Endometrium (tissue), 2 donors: Measurements from ENCODE around the gene RASL10B.

Source experiments
- FAIRE-seq: peaks from 2 replicates; lab custom pipeline; 2012; peaks lifted over from hg19 to GRCh38; lab: Jason Lieb, UNC
- donor health status: control.
- donor health status: control.

Gene RASL10B

DNA sequence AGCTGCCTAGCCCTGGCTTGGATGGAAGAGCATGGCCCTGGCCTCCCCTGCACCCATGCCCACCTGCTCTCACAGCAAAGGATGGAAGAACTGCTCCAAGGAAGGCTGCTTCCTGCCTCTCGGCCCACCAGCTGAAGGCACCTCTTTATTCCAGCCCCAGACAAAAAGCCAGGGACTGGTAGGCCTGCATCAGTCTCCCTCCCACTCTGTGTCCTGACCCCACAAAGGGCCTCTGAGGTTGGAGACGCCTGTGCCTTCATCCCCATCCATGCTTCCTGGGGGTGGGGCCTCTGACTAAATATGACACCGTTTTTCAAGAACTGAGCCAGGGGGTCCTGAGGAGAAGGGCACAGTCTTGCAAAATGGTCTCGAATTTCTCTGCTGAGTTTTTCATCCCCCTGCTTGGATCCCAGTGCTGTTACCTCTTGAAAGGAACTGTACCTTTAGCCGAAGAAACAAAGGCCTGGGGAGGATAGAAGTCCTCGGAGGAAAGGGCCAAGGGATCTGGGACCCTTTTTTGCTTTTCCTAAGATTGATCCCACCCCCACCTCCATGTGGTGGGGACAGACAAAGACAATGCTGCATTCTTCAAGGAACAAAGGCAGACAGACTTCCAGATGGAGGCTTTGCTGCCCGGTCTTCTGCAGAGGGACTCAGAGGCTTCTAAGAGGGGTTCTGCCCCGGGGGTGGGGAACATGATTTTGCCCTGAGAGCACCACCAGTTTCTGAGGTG is 34.5 kb downstream of the RASL10B start:
- FAIRE-seq = no peak

DNA sequence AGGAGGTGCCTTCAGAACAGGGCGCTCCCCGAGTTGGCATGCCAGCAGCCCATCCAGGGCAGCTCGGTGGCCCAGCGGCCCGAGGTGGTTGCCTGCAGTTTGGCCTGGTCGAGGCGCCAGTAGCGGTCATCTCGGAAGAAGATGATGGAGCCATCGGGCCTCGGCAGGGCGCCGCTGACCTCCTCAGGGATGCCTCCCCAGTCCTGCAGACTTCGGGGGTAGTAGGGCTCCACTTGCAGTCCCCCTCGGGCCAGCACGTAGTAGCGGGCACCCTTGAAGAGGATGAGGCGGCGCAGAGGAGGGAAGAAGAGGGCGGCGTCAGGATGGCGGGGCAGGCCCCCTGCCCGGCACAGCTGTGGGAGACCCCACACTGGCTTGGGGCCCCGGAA is 35.0 kb downstream of the RASL10B start:
- no peak for FAIRE-seq

GRCh38 chr17:35766903-35767510 is 35.6 kb downstream of the RASL10B start:
- no peak for FAIRE-seq

DNA sequence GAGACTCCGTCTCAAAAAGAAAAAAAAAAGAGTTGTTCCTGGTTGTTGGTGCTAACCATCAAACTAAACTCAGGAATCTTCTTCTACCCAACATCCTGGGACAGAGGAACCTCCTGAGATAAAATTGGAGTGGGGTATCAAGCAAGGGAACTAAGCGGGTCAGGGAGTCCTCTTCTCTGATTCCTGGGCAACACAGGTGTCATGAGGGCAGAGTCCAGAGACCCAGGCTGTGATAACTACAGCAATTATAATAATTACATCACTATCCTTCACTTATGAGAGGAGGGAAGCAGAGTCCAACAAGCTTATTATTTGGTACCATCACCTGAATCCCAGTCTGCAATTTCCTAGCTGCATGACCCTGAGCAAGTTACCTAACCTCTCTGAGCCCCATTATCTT is 37.4 kb downstream of the RASL10B start:
- no peak for FAIRE-seq

DNA sequence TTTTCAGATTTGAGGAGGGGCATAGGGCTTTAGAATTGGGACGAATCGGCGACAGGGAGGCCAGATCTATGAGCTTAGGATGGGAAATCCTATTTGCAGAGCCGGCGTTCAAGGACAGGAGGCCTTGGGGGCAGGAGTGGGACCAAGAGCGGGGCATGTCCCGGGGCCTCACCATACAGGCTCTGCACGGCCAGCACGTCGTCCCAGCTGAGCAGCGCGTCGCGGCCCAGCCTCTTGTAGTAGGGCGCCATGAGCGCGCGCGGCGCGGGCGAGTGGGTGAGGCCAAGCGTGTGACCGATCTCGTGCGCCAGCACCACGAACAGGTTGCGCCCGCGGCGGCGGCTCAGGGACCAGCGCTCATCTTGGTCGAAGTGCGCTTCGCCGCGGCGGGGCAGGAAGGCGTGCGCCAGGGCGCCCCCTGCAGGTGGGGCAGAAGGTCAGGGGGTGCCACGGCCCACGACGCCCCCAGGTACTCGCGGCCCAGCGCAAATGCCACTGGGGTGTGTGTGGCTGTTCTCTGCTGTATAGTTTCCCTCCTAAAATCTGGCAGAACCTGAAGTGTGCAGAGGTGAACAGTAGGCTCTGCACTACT is 38.6 kb downstream of the RASL10B start:
- FAIRE-seq = no peak

- no peak for FAIRE-seq
These were observed 41.7 kb downstream of the RASL10B start for GRCh38 chr17:35773129-35773528.

GRCh38 chr17:35773679-35774425 is 42.4 kb downstream of the RASL10B start:
- FAIRE-seq = no peak

- no peak for FAIRE-seq
These were observed 43.1 kb downstream of the RASL10B start for GRCh38 chr17:35774499-35774898.

DNA sequence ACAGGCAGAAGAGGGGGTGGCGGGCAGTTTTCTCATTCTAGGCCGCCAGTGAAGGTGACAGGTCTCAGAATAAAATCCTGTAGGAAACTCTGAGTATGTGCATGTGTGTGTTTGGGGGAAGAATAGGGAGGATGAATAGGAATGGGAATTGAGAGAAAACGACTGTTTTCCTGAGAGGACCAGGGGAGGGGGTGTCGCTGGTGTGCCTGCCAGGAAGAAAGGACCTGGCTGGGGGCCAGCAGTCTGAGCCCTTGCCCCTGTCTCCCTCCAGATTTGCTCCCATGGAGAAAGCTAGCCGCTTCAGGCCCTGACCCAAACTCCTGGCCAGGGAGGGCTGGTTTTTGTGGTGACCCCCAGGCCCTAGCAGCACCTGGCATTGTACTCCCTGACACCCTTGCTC is 43.6 kb downstream of the RASL10B start:
- FAIRE-seq = no peak

- FAIRE-seq = no peak
These were observed 44.1 kb downstream of the RASL10B start for GRCh38 chr17:35775583-35775982.

GRCh38 chr17:35778641-35779196 is 47.3 kb downstream of the RASL10B start:
- no peak for FAIRE-seq

DNA sequence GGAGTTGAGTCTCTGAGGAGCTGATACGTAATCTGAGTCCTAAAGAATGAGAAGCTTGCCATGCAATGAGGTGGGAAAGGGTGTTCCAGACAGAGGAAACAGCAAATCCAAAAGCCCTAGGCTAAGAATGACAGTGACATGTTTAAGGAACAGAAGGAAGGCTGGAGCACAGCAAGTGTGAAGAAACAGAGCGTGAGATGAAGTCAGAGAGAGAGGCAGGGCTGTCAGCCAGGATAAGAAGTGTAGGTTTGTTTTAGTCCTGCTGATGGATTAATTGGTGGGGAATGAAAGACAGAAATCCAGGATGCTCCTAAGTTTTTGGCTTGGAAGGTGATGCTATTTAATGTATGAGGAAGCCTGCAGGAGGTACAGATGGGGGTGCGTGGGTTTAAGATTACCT is 49.5 kb downstream of the RASL10B start:
- no peak for FAIRE-seq

GRCh38 chr17:35784895-35785294 is 53.5 kb downstream of the RASL10B start:
- FAIRE-seq = no peak

GRCh38 chr17:35786941-35787432 is 55.5 kb downstream of the RASL10B start:
- FAIRE-seq = no peak

- no peak for FAIRE-seq
These were observed 57.3 kb downstream of the RASL10B start for GRCh38 chr17:35788477-35789368.

DNA sequence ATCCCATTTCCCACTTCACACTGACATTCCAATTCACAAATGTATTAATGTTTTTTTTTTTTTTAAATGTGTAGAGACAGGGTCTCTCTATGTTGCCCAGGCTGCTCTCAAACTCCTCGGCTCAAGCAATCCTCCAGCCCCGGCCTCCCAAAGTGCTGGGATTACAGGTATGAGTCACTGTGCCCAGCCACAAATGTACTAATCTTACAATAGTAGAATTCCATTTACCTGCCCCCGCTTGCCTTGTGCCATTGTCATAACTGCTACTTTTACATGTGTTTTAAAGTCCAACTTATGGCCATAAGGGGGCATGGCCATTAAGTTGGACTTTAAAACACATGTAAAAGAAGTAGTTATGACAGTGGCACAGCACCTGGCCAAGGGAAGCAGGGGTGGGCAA is 59.4 kb downstream of the RASL10B start:
- FAIRE-seq = no peak

- no peak for FAIRE-seq
These were observed 60.4 kb downstream of the RASL10B start for GRCh38 chr17:35791681-35792350.
